GM18511 (cell line): ENCODE results near the gene COX4I2.
A peak's percentile ranks its signal among the peaks of the same experiment; 100 is the strongest.

Source experiments
- ATAC-seq: cut with Tn5 transposase; IDR thresholded peaks from one replicate; pipeline ENCODE4 v1.9.1; 2021; ENCODE audit warnings: mild to moderate bottlenecking, moderate library complexity; ENCODE audit not compliant: unreplicated experiment

COX4I2 gene

GRCh38 chr20:31674895-31675827, 37.4 kb downstream of the COX4I2 start:
- peak; percentile 74 for ATAC-seq

GRCh38 chr20:31675828-31676608, 38.3 kb downstream of the COX4I2 start:
- ATAC-seq: peak; percentile 63

- ATAC-seq: no peak
These were observed 38.9 kb downstream of the COX4I2 start for GRCh38 chr20:31676609-31676989.

GRCh38 chr20:31677553-31678260, 40.0 kb downstream of the COX4I2 start:
- ATAC-seq: no peak

- no peak for ATAC-seq
These were observed 41.0 kb downstream of the COX4I2 start for GRCh38 chr20:31678389-31679356.

- no peak for ATAC-seq
These were observed 41.9 kb downstream of the COX4I2 start for GRCh38 chr20:31679357-31680285.

- ATAC-seq: no peak
These were observed 42.8 kb downstream of the COX4I2 start for GRCh38 chr20:31680286-31681127.

- ATAC-seq: no peak
These were observed 43.5 kb downstream of the COX4I2 start for GRCh38 chr20:31681128-31681727.

- ATAC-seq: no peak
These were observed 44.1 kb downstream of the COX4I2 start for GRCh38 chr20:31681769-31682168.

- no peak for ATAC-seq
These were observed 44.6 kb downstream of the COX4I2 start for GRCh38 chr20:31682352-31682751.

GRCh38 chr20:31682927-31683326, 45.2 kb downstream of the COX4I2 start:
- no peak for ATAC-seq

GRCh38 chr20:31684153-31685015, 46.7 kb downstream of the COX4I2 start:
- peak; percentile 58 for ATAC-seq

- ATAC-seq: no peak
These were observed 48.3 kb downstream of the COX4I2 start for GRCh38 chr20:31685853-31686643.

GRCh38 chr20:31687777-31688176, 50.1 kb downstream of the COX4I2 start:
- no peak for ATAC-seq

- ATAC-seq: no peak
These were observed 51.4 kb downstream of the COX4I2 start for GRCh38 chr20:31689141-31689540.

- no peak for ATAC-seq
These were observed 52.5 kb downstream of the COX4I2 start for GRCh38 chr20:31690124-31690666.
